Hepatocyte (in vitro differentiated cells): Measurements from ENCODE around the gene MTAP. TPM values are rescaled to one million over a fixed set of nuclear protein-coding genes. Genes with fewer than 3 reads are reported as not detected.
A peak's percentile ranks its signal among the peaks of the same experiment; 100 is the strongest.

Source experiments
- DNase-seq: peaks from one replicate; pipeline ENCODE4 v3.0.0-alpha.2; 2016; ENCODE audit warnings: low spot score
- H2AFZ ChIP-seq: fragments of 200-600 bp; sonication (generic); 2 replicates; pipeline ENCODE4 v1.6.0; 2016; ENCODE audit warnings: antibody characterized with exemption, mild to moderate bottlenecking
- H3K27ac ChIP-seq: fragments of 200-600 bp; sonication (generic); 2 replicates; pipeline ENCODE4 v1.5.1; 2016; ENCODE audit warnings: mild to moderate bottlenecking
- H3K27me3 ChIP-seq: fragments of 200-600 bp; sonication (generic); 2 replicates; pipeline ENCODE4 v1.6.1; 2016
- H3K36me3 ChIP-seq: fragments of 200-600 bp; sonication (generic); replicated peaks from 2 replicates; pipeline ENCODE4 v1.5.1; 2016; ENCODE audit warnings: low read depth; ENCODE audit not compliant: insufficient read depth
- H3K4me1 ChIP-seq: fragments of 200-600 bp; sonication (generic); 2 replicates; pipeline ENCODE4 v1.5.1; 2016; ENCODE audit warnings: mild to moderate bottlenecking, moderate library complexity; ENCODE audit not compliant: insufficient read depth
- H3K4me2 ChIP-seq: fragments of 200-600 bp; sonication (generic); 2 replicates; pipeline ENCODE4 v1.6.0; 2016
- H3K4me3 ChIP-seq: fragments of 200-600 bp; sonication (generic); 2 replicates; pipeline ENCODE4 v1.5.1; 2016; ENCODE audit warnings: mild to moderate bottlenecking
- H3K79me2 ChIP-seq: fragments of 200-600 bp; sonication (generic); 2 replicates; pipeline ENCODE4 v1.6.0; 2017; ENCODE audit warnings: mild to moderate bottlenecking
- H3K9me2 ChIP-seq: fragments of 200-600 bp; sonication (generic); replicated peaks from 2 replicates; pipeline ENCODE4 v1.6.0; 2017; ENCODE audit warnings: mild to moderate bottlenecking; ENCODE audit not compliant: insufficient read depth
- H3K9me3 ChIP-seq: fragments of 200-600 bp; sonication (generic); 2 replicates; pipeline ENCODE4 v1.5.1; 2016; ENCODE audit warnings: low read depth, mild to moderate bottlenecking
- H4K20me1 ChIP-seq: fragments of 200-600 bp; sonication (generic); 2 replicates; pipeline ENCODE4 v1.6.0; 2016; ENCODE audit warnings: mild to moderate bottlenecking; ENCODE audit not compliant: insufficient read depth, poor library complexity, severe bottlenecking
- CTCF ChIP-seq: fragments of 200-600 bp; sonication (generic); IDR thresholded peaks from 2 replicates; pipeline ENCODE4 v1.5.1; 2016; ENCODE audit warnings: antibody characterized with exemption, mild to moderate bottlenecking; ENCODE audit not compliant: poor library complexity
- EZH2 ChIP-seq: fragments of 200-600 bp; sonication (generic); IDR thresholded peaks from 2 replicates; pipeline ENCODE4 v1.6.1; 2016; ENCODE audit warnings: antibody characterized with exemption, mild to moderate bottlenecking, borderline replicate concordance
- EZH2phosphoT487 ChIP-seq: fragments of 200-600 bp; sonication (generic); IDR thresholded peaks from one replicate; pipeline ENCODE4 v1.6.1; 2018; ENCODE audit warnings: antibody characterized with exemption, mild to moderate bottlenecking, low read depth, moderate library complexity; ENCODE audit not compliant: unreplicated experiment, severe bottlenecking
- WGBS: methylation state at CpG from one replicate; pipeline ENCODE4 v1.1.6; 2016; ENCODE audit warnings: low lambda C conversion rate; ENCODE audit errors: missing lambda C conversion rate; 5-methylcytosine and 5-hydroxymethylcytosine counted together
- polyA plus RNA-seq: library from polyadenylated mRNA; unstranded; fragments of >200 nt; fragmentation: Nextera tagmentation; extraction: Ambion mirVana; gene quantifications from 2 replicates; pipeline ENCODE4 v1.2.1, GENCODE V29; 2016
- total RNA-seq: library from RNA; depleted of rRNA; stranded (reverse); fragments of >200 nt; gene quantifications from 2 replicates; pipeline ENCODE4 v1.2.3, GENCODE V29; 2014

Gene MTAP
- total and polyA plus RNA-seq, 2 experiments from 2014 or later: 21.2 to 38.8 TPM

GRCh38 chr9:21835121-21835520 is 32.7 kb downstream of the MTAP start:
- Histone ChIP-seq H3K36me3 (no peaks in the 10 kb centered on the region), H3K27me3 (no peaks in the 10 kb centered on the region), H3K9me3 (no peaks in the 10 kb centered on the region), H2AFZ (no peak overlapping the region), H3K79me2 (peaks cover 14% of the 10 kb centered on the region), H3K4me1 (no peaks in the 10 kb centered on the region), H3K27ac (no peak overlapping the region), H3K4me3 (no peak overlapping the region), H4K20me1 (no peaks in the 10 kb centered on the region), H3K4me2 (no peak overlapping the region), H3K9me2 (no peaks in the 10 kb centered on the region)
- 100% methylated on average over 3 of the region's 3 CpGs for WGBS
- no peak for DNase-seq
- TF ChIP-seq EZH2: no peak

GRCh38 chr9:21836437-21837161 is 34.2 kb downstream of the MTAP start:
- Histone ChIP-seq H3K4me1 (no peaks in the 10 kb centered on the region), H3K4me3 (no peak overlapping the region), H3K36me3 (no peaks in the 10 kb centered on the region), H2AFZ (no peak overlapping the region), H3K27ac (peak overlapping the region; percentile 47), H3K27me3 (no peaks in the 10 kb centered on the region), H3K9me2 (no peaks in the 10 kb centered on the region), H4K20me1 (no peaks in the 10 kb centered on the region), H3K9me3 (no peaks in the 10 kb centered on the region), H3K4me2 (no peak overlapping the region), H3K79me2 (peaks cover 14% of the 10 kb centered on the region)
- TF ChIP-seq EZH2phosphoT487 (no peak), EZH2 (no peak), CTCF (no peak)
- 72% methylated on average over 7 of the region's 7 CpGs for WGBS
- DNase-seq: peak; percentile 20

- peaks cover 3% of the 10 kb centered on the region for H3K9me3 ChIP-seq
- no peak overlapping the region for H3K4me3 ChIP-seq
- H3K27ac ChIP-seq: no peak overlapping the region
- no peak for DNase-seq
- H3K4me2 ChIP-seq: no peak overlapping the region
- 76% methylated on average over 6 of the region's 6 CpGs for WGBS
- no peaks in the 10 kb centered on the region for H4K20me1 ChIP-seq
- no peaks in the 10 kb centered on the region for H3K9me2 ChIP-seq
- peaks cover 12% of the 10 kb centered on the region for H3K79me2 ChIP-seq
- H2AFZ ChIP-seq: no peak overlapping the region
- H3K4me1 ChIP-seq: no peaks in the 10 kb centered on the region
- no peaks in the 10 kb centered on the region for H3K27me3 ChIP-seq
- no peaks in the 10 kb centered on the region for H3K36me3 ChIP-seq
- TF ChIP-seq EZH2phosphoT487 (no peak), EZH2 (no peak), CTCF (no peak)
These were observed 35.1 kb downstream of the MTAP start for GRCh38 chr9:21837501-21837900.

- Histone ChIP-seq H3K36me3 (no peaks in the 10 kb centered on the region), H2AFZ (no peak overlapping the region), H3K4me2 (no peak overlapping the region), H3K4me3 (no peak overlapping the region), H3K27me3 (no peaks in the 10 kb centered on the region), H3K9me2 (no peaks in the 10 kb centered on the region), H4K20me1 (no peaks in the 10 kb centered on the region), H3K4me1 (no peaks in the 10 kb centered on the region), H3K9me3 (peaks cover 17% of the 10 kb centered on the region), H3K27ac (no peak overlapping the region), H3K79me2 (no peaks in the 10 kb centered on the region)
- 97% methylated on average over 2 of the region's 2 CpGs for WGBS
- TF ChIP-seq EZH2 (no peak), EZH2phosphoT487 (no peak)
- no peak for DNase-seq
These were observed 38.2 kb downstream of the MTAP start for GRCh38 chr9:21840647-21841046.
